A673 (cell line): ENCODE measurements around the gene TTLL10.

Experiments used
- EZH2 ChIP-seq: fragments of 200-600 bp; sonication (generic); IDR thresholded peaks from 2 replicates; pipeline ENCODE4 v1.6.1; 2017; ENCODE audit warnings: borderline replicate concordance, low read depth, mild to moderate bottlenecking, mixed read lengths, antibody characterized with exemption, low read length; ENCODE audit not compliant: poor library complexity, severe bottlenecking
- TF ChIP-seq, protein P1 (sequence below): fragments of 300-800, 200-600 bp; sonication (generic); conservative IDR thresholded peaks from 2 replicates; pipeline ENCODE4 v1.5.1; 2017; ENCODE audit warnings: low read depth, mild to moderate bottlenecking, antibody characterized with exemption, low read length, moderate library complexity, mixed read lengths

DNA sequence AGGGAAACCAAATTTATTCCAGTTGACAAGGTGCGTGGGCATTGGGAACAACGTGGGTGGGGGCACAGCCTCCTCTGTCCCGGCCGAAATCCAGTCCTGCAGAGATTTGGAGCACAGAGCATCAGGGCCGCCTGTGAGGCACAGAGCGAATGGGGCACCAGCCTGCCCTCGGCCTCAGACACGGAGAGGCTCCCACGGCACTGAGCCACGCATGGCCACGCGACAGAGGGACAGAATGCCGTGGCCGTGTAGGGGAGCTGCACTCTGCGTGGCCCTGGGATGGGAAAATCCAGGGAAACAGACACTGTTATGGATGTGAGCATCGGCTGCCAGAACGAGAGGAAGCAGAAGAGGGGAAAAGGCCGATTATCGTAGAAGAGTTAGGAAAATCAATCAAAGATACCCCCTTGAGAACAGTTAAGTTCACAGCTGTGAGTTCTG lies 44.3 kb upstream of the TTLL10 start:
- TF ChIP-seq, protein P1, sequence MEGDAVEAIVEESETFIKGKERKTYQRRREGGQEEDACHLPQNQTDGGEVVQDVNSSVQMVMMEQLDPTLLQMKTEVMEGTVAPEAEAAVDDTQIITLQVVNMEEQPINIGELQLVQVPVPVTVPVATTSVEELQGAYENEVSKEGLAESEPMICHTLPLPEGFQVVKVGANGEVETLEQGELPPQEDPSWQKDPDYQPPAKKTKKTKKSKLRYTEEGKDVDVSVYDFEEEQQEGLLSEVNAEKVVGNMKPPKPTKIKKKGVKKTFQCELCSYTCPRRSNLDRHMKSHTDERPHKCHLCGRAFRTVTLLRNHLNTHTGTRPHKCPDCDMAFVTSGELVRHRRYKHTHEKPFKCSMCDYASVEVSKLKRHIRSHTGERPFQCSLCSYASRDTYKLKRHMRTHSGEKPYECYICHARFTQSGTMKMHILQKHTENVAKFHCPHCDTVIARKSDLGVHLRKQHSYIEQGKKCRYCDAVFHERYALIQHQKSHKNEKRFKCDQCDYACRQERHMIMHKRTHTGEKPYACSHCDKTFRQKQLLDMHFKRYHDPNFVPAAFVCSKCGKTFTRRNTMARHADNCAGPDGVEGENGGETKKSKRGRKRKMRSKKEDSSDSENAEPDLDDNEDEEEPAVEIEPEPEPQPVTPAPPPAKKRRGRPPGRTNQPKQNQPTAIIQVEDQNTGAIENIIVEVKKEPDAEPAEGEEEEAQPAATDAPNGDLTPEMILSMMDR = no peak
- TF ChIP-seq EZH2 = no peak
